HepG2 (cell line): ENCODE results near the gene CRISPLD2. TPM values are rescaled to one million over a fixed set of nuclear protein-coding genes. Genes with fewer than 3 reads are reported as not detected.

ENCODE experiments used
- BRCA1 ChIP-seq: sonication (generic); formaldehyde crosslinking; IDR thresholded peaks from 2 replicates; pipeline ENCODE4 v1.4.0; 2020; ENCODE audit warnings: missing genetic modification reagents
- GATAD2A ChIP-seq: IDR thresholded peaks from 2 replicates; pipeline ENCODE4 v1.6.1; 2016
- KDM2A ChIP-seq: sonication (generic); formaldehyde crosslinking; IDR thresholded peaks from 2 replicates; pipeline ENCODE4 v1.4.0; 2020; ENCODE audit warnings: low read depth, missing genetic modification reagents, borderline replicate concordance
- KDM3A ChIP-seq: IDR thresholded peaks from 2 replicates; pipeline ENCODE4 v1.6.1; 2018; ENCODE audit warnings: low read depth, missing compliant biosample characterization
- LCORL ChIP-seq, 2 experiments: fragments of 450-650 bp in 1 of 2; sonication (generic) in 1 of 2; formaldehyde crosslinking in 1 of 2; IDR thresholded peaks; 2 replicates each; pipeline versions ENCODE4 v1.5.0 to v1.6.1; 2017 to 2020; ENCODE audit warnings: antibody characterized with exemption in 1 of 2, missing genetic modification reagents in 1 of 2
- MXD4 ChIP-seq: IDR thresholded peaks from 2 replicates; pipeline ENCODE4 v1.6.1; 2016; ENCODE audit warnings: mild to moderate bottlenecking, missing biosample characterization, missing genetic modification reagents
- NFE2 ChIP-seq: sonication (generic); formaldehyde crosslinking; IDR thresholded peaks from 2 replicates; pipeline ENCODE4 v1.4.0; 2020; ENCODE audit warnings: missing genetic modification reagents
- NFKB2 ChIP-seq: sonication (generic); formaldehyde crosslinking; IDR thresholded peaks from 2 replicates; pipeline ENCODE4 v1.4.0; 2020; ENCODE audit warnings: missing genetic modification reagents, borderline replicate concordance
- NR2F2 ChIP-seq: IDR thresholded peaks from 2 replicates; pipeline ENCODE4 v1.6.1; 2012; ENCODE audit warnings: low read depth, inconsistent platforms, borderline replicate concordance
- SALL1 ChIP-seq: sonication (generic); formaldehyde crosslinking; IDR thresholded peaks from 2 replicates; pipeline ENCODE4 v1.8.0; 2022; ENCODE audit warnings: mild to moderate bottlenecking, missing genetic modification reagents
- SIX1 ChIP-seq: sonication (generic); formaldehyde crosslinking; IDR thresholded peaks from 2 replicates; pipeline ENCODE4 v1.4.0; 2020; ENCODE audit warnings: missing genetic modification reagents, borderline replicate concordance
- SOX6 ChIP-seq, 2 experiments: fragments of 450-650 bp in 1 of 2; sonication (generic) in 1 of 2; formaldehyde crosslinking in 1 of 2; IDR thresholded peaks; 2 replicates each; pipeline versions ENCODE4 v1.4.0 to v1.6.1; 2017 to 2020; ENCODE audit warnings: antibody characterized with exemption in 1 of 2, mild to moderate bottlenecking in 1 of 2, missing genetic modification reagents in 1 of 2
- SP5 ChIP-seq: IDR thresholded peaks from 2 replicates; pipeline ENCODE4 v1.6.1; 2016; ENCODE audit warnings: low read depth, borderline replicate concordance
- SSRP1 ChIP-seq: IDR thresholded peaks from 2 replicates; pipeline ENCODE4 v1.6.1; 2016; ENCODE audit warnings: control low read depth
- TCF12 ChIP-seq, 2 experiments: fragments of 450-650 bp in 1 of 2; sonication (generic) in 1 of 2; formaldehyde crosslinking in 1 of 2; IDR thresholded peaks; 2 replicates each; pipeline versions ENCODE4 v1.6.1 to v1.8.0; 2017 to 2022; ENCODE audit warnings: antibody characterized with exemption in 1 of 2, mild to moderate bottlenecking in 1 of 2, missing genetic modification reagents in 1 of 2, moderate library complexity in 1 of 2
- TFDP2 ChIP-seq: sonication (generic); formaldehyde crosslinking; IDR thresholded peaks from 2 replicates; pipeline ENCODE4 v1.4.0; 2020; ENCODE audit warnings: missing genetic modification reagents
- TMF1 ChIP-seq: sonication (generic); formaldehyde crosslinking; IDR thresholded peaks from 2 replicates; pipeline ENCODE4 v1.8.1; 2022; ENCODE audit warnings: low read depth, missing genetic modification reagents
- ZNF121 ChIP-seq: sonication (generic); formaldehyde crosslinking; IDR thresholded peaks from 2 replicates; pipeline ENCODE4 v1.5.0; 2020; ENCODE audit warnings: mild to moderate bottlenecking, missing genetic modification reagents
- ZNF317 ChIP-seq: sonication (generic); formaldehyde crosslinking; IDR thresholded peaks from 2 replicates; pipeline ENCODE4 v1.5.0; 2020; ENCODE audit warnings: mild to moderate bottlenecking, missing genetic modification reagents
- ZNF776 ChIP-seq: sonication (generic); formaldehyde crosslinking; IDR thresholded peaks from 2 replicates; pipeline ENCODE4 v1.4.0; 2020; ENCODE audit warnings: mild to moderate bottlenecking, missing genetic modification reagents
- ZNF841 ChIP-seq: sonication (generic); formaldehyde crosslinking; IDR thresholded peaks from 2 replicates; pipeline ENCODE4 v1.8.1; 2023; ENCODE audit warnings: missing genetic modification reagents, borderline replicate concordance
- ZSCAN9 ChIP-seq: IDR thresholded peaks from 2 replicates; pipeline ENCODE4 v1.6.1; 2016; ENCODE audit warnings: borderline replicate concordance
- polyA plus RNA-seq, 8 experiments: library from polyadenylated mRNA; depleted of rRNA in 3 of 8; stranded (reverse) in 7 of 8; unstranded in 1 of 8; fragments of >200 nt; fragmentation: Illumina TruSeq in 4 of 8; extraction: Trizol in 4 of 8; gene quantifications; 2 replicates each; pipeline versions ENCODE4 v1.2.1 to v1.2.3, GENCODE V29; 2011 to 2016; ENCODE audit warnings: low read depth in 4 of 8, missing spikeins in 1 of 8, mixed read lengths in 1 of 8; ENCODE audit not compliant: insufficient read depth in 1 of 8
- total RNA-seq, 5 experiments: library from RNA; depleted of rRNA; stranded (reverse); fragments of >200 nt; fragmentation: Illumina TruSeq; extraction: Trizol; gene quantifications; 2 replicates each; pipeline ENCODE4 v1.2.3, GENCODE V29; 2016; ENCODE audit warnings: low read depth in 1 of 5
- TF ChIP-seq, protein P1 (sequence below): sonication (generic); formaldehyde crosslinking; IDR thresholded peaks from 2 replicates; pipeline ENCODE4 v1.5.0; 2020; ENCODE audit warnings: mild to moderate bottlenecking, missing genetic modification reagents
- TF ChIP-seq, protein P2 (sequence below): sonication (generic); formaldehyde crosslinking; IDR thresholded peaks from 2 replicates; pipeline ENCODE4 v1.5.1; 2020; ENCODE audit warnings: missing genetic modification reagents, mild to moderate bottlenecking, borderline replicate concordance

The CRISPLD2 gene
- total and polyA plus RNA-seq, 2 of the 13 experiments (the other 11 are each of a cell fraction or from before 2014, with no cell fraction given) = 0.04 to 0.31 TPM

DNA sequence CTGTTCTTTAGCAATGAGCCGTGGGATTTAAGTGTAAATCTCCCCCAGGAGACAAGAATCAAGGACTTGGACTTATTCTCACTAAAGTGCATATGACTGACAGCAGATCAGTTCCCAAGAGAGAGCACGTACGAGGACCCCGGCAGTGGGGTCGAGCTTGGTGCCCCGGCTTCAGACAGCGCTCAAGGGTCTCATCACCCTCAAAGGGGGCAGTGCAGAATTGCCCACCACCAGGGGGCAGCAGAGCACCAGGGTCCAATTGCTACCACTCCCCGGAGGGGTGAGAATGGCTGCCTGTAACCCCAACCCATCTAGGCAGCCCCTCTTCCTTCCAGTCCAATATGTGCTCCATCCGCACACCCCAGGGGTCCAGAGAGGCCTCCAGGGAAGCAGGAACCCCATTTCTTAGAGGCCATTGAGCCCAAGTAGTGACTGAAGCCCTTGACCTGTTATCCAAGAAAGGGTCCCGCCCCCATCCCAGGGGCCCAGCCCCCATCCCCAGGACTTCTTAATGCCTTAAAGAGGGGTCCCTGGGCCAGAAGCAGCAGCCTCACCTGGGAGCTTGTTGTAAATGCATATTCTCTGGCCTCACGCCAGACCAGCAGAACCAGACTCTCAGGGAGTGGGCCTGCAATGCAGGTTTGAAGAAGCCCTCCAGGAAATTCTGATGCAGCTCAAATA lies 105.4 kb downstream of the CRISPLD2 start (continued):
- TF ChIP-seq NFKB2 (CRISPR knock-in tag) (0 out of 2 replicates have a peak, but pooled peaks have one; percentile 13), KDM2A (CRISPR knock-in tag) (peak; percentile 28; the same call in 1 of the 2 replicates), ZNF121 (CRISPR knock-in tag) (peak; percentile 61), LCORL (IDR thresholded peaks at IDR 0.05) (no peak), LCORL (CRISPR knock-in tag; IDR thresholded peaks at IDR 0.05) (peak; percentile 28; the same call in 1 of the 2 replicates), NFE2 (CRISPR knock-in tag) (no peak), SSRP1 (CRISPR knock-in tag) (no peak), BRCA1 (CRISPR knock-in tag) (no peak), NR2F2 (0 out of 2 replicates have a peak, but pooled peaks have one; percentile 39), KDM3A (CRISPR knock-in tag) (peak; percentile 19; the same call in 1 of the 2 replicates), ZNF317 (CRISPR knock-in tag) (0 out of 2 replicates have a peak, but pooled peaks have one; percentile 17), SP5 (CRISPR knock-in tag) (0 out of 2 replicates have a peak, but pooled peaks have one; percentile 2), TCF12 (IDR thresholded peaks at IDR 0.05) (no peak), TCF12 (CRISPR knock-in tag; IDR thresholded peaks at IDR 0.05) (0 out of 2 replicates have a peak, but pooled peaks have one; percentile 49), TFDP2 (no peak), SALL1 (CRISPR knock-in tag) (peak; percentile 3; the same call in 1 of the 2 replicates), ZNF776 (CRISPR knock-in tag) (0 out of 2 replicates have a peak, but pooled peaks have one; percentile 17), GATAD2A (CRISPR knock-in tag) (0 out of 2 replicates have a peak, but pooled peaks have one; percentile 23), ZSCAN9 (no peak), TMF1 (CRISPR knock-in tag) (0 out of 2 replicates have a peak, but pooled peaks have one; percentile 15), SIX1 (CRISPR knock-in tag) (no peak), ZNF841 (CRISPR knock-in tag) (no peak), MXD4 (CRISPR knock-in tag) (no peak), SOX6 (IDR thresholded peaks at IDR 0.05) (no peak), SOX6 (CRISPR knock-in tag; IDR thresholded peaks at IDR 0.05) (no peak)
- TF ChIP-seq, protein P1, sequence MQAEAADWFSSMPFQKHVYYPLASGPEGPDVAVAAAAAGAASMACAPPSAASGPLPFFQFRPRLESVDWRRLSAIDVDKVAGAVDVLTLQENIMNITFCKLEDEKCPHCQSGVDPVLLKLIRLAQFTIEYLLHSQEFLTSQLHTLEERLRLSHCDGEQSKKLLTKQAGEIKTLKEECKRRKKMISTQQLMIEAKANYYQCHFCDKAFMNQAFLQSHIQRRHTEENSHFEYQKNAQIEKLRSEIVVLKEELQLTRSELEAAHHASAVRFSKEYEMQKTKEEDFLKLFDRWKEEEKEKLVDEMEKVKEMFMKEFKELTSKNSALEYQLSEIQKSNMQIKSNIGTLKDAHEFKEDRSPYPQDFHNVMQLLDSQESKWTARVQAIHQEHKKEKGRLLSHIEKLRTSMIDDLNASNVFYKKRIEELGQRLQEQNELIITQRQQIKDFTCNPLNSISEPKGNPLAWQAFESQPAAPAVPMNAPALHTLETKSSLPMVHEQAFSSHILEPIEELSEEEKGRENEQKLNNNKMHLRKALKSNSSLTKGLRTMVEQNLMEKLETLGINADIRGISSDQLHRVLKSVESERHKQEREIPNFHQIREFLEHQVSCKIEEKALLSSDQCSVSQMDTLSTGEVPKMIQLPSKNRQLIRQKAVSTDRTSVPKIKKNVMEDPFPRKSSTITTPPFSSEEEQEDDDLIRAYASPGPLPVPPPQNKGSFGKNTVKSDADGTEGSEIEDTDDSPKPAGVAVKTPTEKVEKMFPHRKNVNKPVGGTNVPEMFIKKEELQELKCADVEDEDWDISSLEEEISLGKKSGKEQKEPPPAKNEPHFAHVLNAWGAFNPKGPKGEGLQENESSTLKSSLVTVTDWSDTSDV = no peak
- TF ChIP-seq, protein P2, sequence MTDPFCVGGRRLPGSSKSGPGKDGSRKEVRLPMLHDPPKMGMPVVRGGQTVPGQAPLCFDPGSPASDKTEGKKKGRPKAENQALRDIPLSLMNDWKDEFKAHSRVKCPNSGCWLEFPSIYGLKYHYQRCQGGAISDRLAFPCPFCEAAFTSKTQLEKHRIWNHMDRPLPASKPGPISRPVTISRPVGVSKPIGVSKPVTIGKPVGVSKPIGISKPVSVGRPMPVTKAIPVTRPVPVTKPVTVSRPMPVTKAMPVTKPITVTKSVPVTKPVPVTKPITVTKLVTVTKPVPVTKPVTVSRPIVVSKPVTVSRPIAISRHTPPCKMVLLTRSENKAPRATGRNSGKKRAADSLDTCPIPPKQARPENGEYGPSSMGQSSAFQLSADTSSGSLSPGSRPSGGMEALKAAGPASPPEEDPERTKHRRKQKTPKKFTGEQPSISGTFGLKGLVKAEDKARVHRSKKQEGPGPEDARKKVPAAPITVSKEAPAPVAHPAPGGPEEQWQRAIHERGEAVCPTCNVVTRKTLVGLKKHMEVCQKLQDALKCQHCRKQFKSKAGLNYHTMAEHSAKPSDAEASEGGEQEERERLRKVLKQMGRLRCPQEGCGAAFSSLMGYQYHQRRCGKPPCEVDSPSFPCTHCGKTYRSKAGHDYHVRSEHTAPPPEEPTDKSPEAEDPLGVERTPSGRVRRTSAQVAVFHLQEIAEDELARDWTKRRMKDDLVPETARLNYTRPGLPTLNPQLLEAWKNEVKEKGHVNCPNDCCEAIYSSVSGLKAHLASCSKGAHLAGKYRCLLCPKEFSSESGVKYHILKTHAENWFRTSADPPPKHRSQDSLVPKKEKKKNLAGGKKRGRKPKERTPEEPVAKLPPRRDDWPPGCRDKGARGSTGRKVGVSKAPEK = no peak
